HG03457 (cell line): ENCODE data around the gene VWCE.
"Not testable (repeated sequence)": the region's sequence is repeated elsewhere in the genome, so short reads cannot be mapped to it uniquely, and the experiment has no call there.

Experiments used
- ATAC-seq: cut with Tn5 transposase; IDR thresholded peaks from one replicate; pipeline ENCODE4 v1.9.1; 2021; ENCODE audit warnings: moderate number of reproducible peaks; ENCODE audit not compliant: unreplicated experiment

Gene VWCE

GRCh38 chr11:61258546-61258945 lies 36.6 kb downstream of the VWCE start:
- ATAC-seq, result no peak

- ATAC-seq, result no peak
Observed at GRCh38 chr11:61256710-61257482, 38.2 kb downstream of the VWCE start.

GRCh38 chr11:61254403-61255025 lies 40.6 kb downstream of the VWCE start:
- ATAC-seq, result no peak

GRCh38 chr11:61252332-61252731 lies 42.8 kb downstream of the VWCE start:
- not testable (repeated sequence) for ATAC-seq

- not testable (repeated sequence) for ATAC-seq
Observed at GRCh38 chr11:61250796-61251765, 44.0 kb downstream of the VWCE start.

GRCh38 chr11:61249201-61249600 lies 45.9 kb downstream of the VWCE start:
- not testable (repeated sequence) for ATAC-seq

- ATAC-seq, result not testable (repeated sequence)
Observed at GRCh38 chr11:61248071-61248470, 47.0 kb downstream of the VWCE start.

GRCh38 chr11:61245284-61245964 lies 49.7 kb downstream of the VWCE start:
- not testable (repeated sequence) for ATAC-seq

GRCh38 chr11:61241526-61241925 lies 53.6 kb downstream of the VWCE start:
- not testable (repeated sequence) for ATAC-seq

- not testable (repeated sequence) for ATAC-seq
Observed at GRCh38 chr11:61240875-61241274, 54.2 kb downstream of the VWCE start, which contains the start of gene PGA5. Gene PGA5 (plus strand): TSS chr11:61241175. CDS start chr11:61241227, 52 bp downstream.

- ATAC-seq, result not testable (repeated sequence)
Observed at GRCh38 chr11:61240288-61240687, 54.8 kb downstream of the VWCE start.

GRCh38 chr11:61237130-61237529 lies 58.0 kb downstream of the VWCE start:
- not testable (repeated sequence) for ATAC-seq

GRCh38 chr11:61232548-61233145 lies 62.5 kb downstream of the VWCE start:
- ATAC-seq, result not testable (repeated sequence)

- not testable (repeated sequence) for ATAC-seq
Observed at GRCh38 chr11:61231585-61231984, 63.5 kb downstream of the VWCE start.

GRCh38 chr11:61231033-61231432 lies 64.1 kb downstream of the VWCE start:
- ATAC-seq, result not testable (repeated sequence)

GRCh38 chr11:61229458-61229857 lies 65.7 kb downstream of the VWCE start:
- ATAC-seq, result not testable (repeated sequence)

GRCh38 chr11:61226457-61227137 lies 68.5 kb downstream of the VWCE start:
- not testable (repeated sequence) for ATAC-seq

- ATAC-seq, result not testable (repeated sequence)
Observed at GRCh38 chr11:61222692-61223091, 72.4 kb downstream of the VWCE start.

GRCh38 chr11:61222047-61222446 lies 73.1 kb downstream of the VWCE start, which contains the start of gene PGA4:
Gene PGA4 (plus strand): TSS chr11:61222347. CDS start chr11:61222401, 54 bp downstream.
- not testable (repeated sequence) for ATAC-seq
